NCI-H187 treated with DMSO at 0.1 percent for 48 hours (cell line): ENCODE measurements around the gene MRPL28.
"Not testable (repeated sequence)": the region's sequence is repeated elsewhere in the genome, so short reads cannot be mapped to it uniquely, and the experiment has no call there.

Source experiments
- DNase-seq: peaks from one replicate; lab custom pipeline; 2025; lab: John Stamatoyannopoulos, UW

Gene MRPL28

GRCh38 chr16:370443-370842 lies at the start of gene MRPL28:
Gene MRPL28 (minus strand): TSS chr16:370538. CDS start chr16:370218, 320 bp downstream.
- peak; percentile 95 for DNase-seq

GRCh38 chr16:415170-415498 lies 44.8 kb upstream of the MRPL28 start:
- DNase-seq = not testable (repeated sequence)

GRCh38 chr16:414395-415169 lies 44.2 kb upstream of the MRPL28 start:
- DNase-seq = no peak

GRCh38 chr16:411576-412265 lies 41.4 kb upstream of the MRPL28 start:
- DNase-seq = no peak

- DNase-seq = no peak
Observed at GRCh38 chr16:410516-411178, 40.3 kb upstream of the MRPL28 start.

GRCh38 chr16:407253-407652 lies 36.9 kb upstream of the MRPL28 start:
- DNase-seq = no peak

GRCh38 chr16:405548-406506 lies 35.5 kb upstream of the MRPL28 start:
- no peak for DNase-seq

- DNase-seq = no peak
Observed at GRCh38 chr16:404971-405486, 34.7 kb upstream of the MRPL28 start.

- DNase-seq = peak; percentile 76
Observed at GRCh38 chr16:401468-402348, 31.4 kb upstream of the MRPL28 start, which contains the start of gene DECR2. Gene DECR2 (plus strand): TSS chr16:401885. CDS start chr16:401964, 79 bp downstream.

GRCh38 chr16:400061-400591 lies 29.8 kb upstream of the MRPL28 start:
- no peak for DNase-seq

- DNase-seq = no peak
Observed at GRCh38 chr16:399340-400019, 29.1 kb upstream of the MRPL28 start.

GRCh38 chr16:398561-399339 lies 28.4 kb upstream of the MRPL28 start:
- no peak for DNase-seq

GRCh38 chr16:397736-398332 lies 27.5 kb upstream of the MRPL28 start:
- no peak for DNase-seq

GRCh38 chr16:397135-397661 lies 26.9 kb upstream of the MRPL28 start, which contains the start of gene NME4:
Gene NME4 (plus strand): TSS chr16:397199. CDS start chr16:397223, 24 bp downstream.
- no peak for DNase-seq

GRCh38 chr16:396605-397004 lies 26.3 kb upstream of the MRPL28 start:
- no peak for DNase-seq

- DNase-seq = no peak
Observed at GRCh38 chr16:396199-396598, 25.9 kb upstream of the MRPL28 start.

- DNase-seq = no peak
Observed at GRCh38 chr16:392450-393030, 22.2 kb upstream of the MRPL28 start.

GRCh38 chr16:391885-392335 lies 21.6 kb upstream of the MRPL28 start:
- DNase-seq = no peak
